IPS DF 6.9 (cell line): Measurements from ENCODE around the gene KIAA1671.
A peak's percentile ranks its signal among the peaks of the same experiment; 100 is the strongest.
"Not testable (repeated sequence)": the region's sequence is repeated elsewhere in the genome, so short reads cannot be mapped to it uniquely, and the experiment has no call there.

ENCODE experiments used
- DNase-seq: peaks from one replicate; pipeline ENCODE4 v3.0.0-alpha.2; 2013; ENCODE audit warnings: low read depth, low spot score
- H3K27ac ChIP-seq: one replicate; pipeline ENCODE4 v1.5.1; 2013; ENCODE audit warnings: low read length, control low read depth
- H3K27me3 ChIP-seq: 2 replicates; pipeline ENCODE4 v1.6.1; 2013; ENCODE audit warnings: mild to moderate bottlenecking, low read length; ENCODE audit not compliant: control insufficient read depth, insufficient read depth
- H3K36me3 ChIP-seq: 2 replicates; pipeline ENCODE4 v1.6.1; 2013; ENCODE audit warnings: low read length; ENCODE audit not compliant: control insufficient read depth, insufficient read depth
- H3K4me1 ChIP-seq: 2 replicates; pipeline ENCODE4 v1.6.1; 2013; ENCODE audit warnings: low read length; ENCODE audit not compliant: control insufficient read depth, insufficient read depth
- H3K4me3 ChIP-seq: 2 replicates; pipeline ENCODE4 v1.5.1; 2013; ENCODE audit warnings: mild to moderate bottlenecking, low read length
- H3K9me3 ChIP-seq: 2 replicates; pipeline ENCODE4 v1.6.1; 2013; ENCODE audit warnings: low read length, inconsistent platforms; ENCODE audit not compliant: control insufficient read depth, insufficient read depth
- WGBS: extraction: QIAGEN DNeasy Blood & Tissue Kit; methylation state at CpG from one replicate; pipeline ENCODE4 v1.1.7; 2013; ENCODE audit warnings: mixed read lengths, missing lambda C conversion rate; ENCODE audit not compliant: insufficient read length, insufficient coverage; 5-methylcytosine and 5-hydroxymethylcytosine counted together

KIAA1671 gene

DNA sequence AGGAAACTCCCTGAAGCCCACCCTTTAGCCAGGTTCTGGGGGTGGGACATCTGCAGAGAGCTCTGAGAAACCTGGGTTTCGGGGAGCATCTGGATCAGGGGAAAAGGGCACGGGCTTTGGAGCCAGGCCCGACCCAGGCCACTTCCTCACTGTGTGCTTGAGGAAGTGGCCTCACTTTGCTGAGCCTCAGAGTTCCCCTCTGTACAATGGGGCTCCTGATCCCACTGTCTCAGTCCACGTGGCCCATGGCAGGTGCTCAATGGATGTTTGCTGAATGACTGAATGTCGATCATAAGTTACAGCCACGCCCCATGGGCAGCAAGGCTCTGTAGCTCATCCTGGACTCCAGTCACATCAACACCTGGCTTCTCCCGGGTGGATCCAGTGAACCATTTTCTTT lies 248.5 kb downstream of the KIAA1671 start:
- no peak overlapping the region for H3K27ac ChIP-seq
- no peak for DNase-seq
- no peak overlapping the region for H3K4me3 ChIP-seq
- no peaks in the 10 kb centered on the region for H3K9me3 ChIP-seq
- no peaks in the 10 kb centered on the region for H3K27me3 ChIP-seq
- no peaks in the 10 kb centered on the region for H3K4me1 ChIP-seq
- H3K36me3 ChIP-seq, result no peaks in the 10 kb centered on the region
- WGBS, result no CpG with 5 or more reads among the region's 7 CpGs

GRCh38 chr22:25201557-25202273 lies 249.2 kb downstream of the KIAA1671 start:
- H3K9me3 ChIP-seq, result no peaks in the 10 kb centered on the region
- H3K27me3 ChIP-seq, result no peaks in the 10 kb centered on the region
- H3K27ac ChIP-seq, result no peak overlapping the region
- H3K36me3 ChIP-seq, result no peaks in the 10 kb centered on the region
- H3K4me3 ChIP-seq, result no peak overlapping the region
- H3K4me1 ChIP-seq, result no peaks in the 10 kb centered on the region
- DNase-seq, result no peak
- no CpG with 5 or more reads among the region's 10 CpGs for WGBS

GRCh38 chr22:25202290-25202921 lies 249.9 kb downstream of the KIAA1671 start:
- Histone ChIP-seq H3K27ac (no peak overlapping the region), H3K4me3 (no peak overlapping the region), H3K27me3 (no peaks in the 10 kb centered on the region), H3K4me1 (no peaks in the 10 kb centered on the region), H3K9me3 (no peaks in the 10 kb centered on the region), H3K36me3 (no peaks in the 10 kb centered on the region)
- peak; percentile 58 for DNase-seq
- WGBS, result no CpG with 5 or more reads among the region's 15 CpGs

GRCh38 chr22:25203082-25203481 lies 250.6 kb downstream of the KIAA1671 start:
- no peak overlapping the region for H3K27ac ChIP-seq
- WGBS, result no CpG with 5 or more reads among the region's 4 CpGs
- H3K27me3 ChIP-seq, result no peaks in the 10 kb centered on the region
- DNase-seq, result no peak
- H3K4me1 ChIP-seq, result no peaks in the 10 kb centered on the region
- H3K9me3 ChIP-seq, result no peaks in the 10 kb centered on the region
- H3K36me3 ChIP-seq, result no peaks in the 10 kb centered on the region
- no peak overlapping the region for H3K4me3 ChIP-seq

GRCh38 chr22:25204547-25204946 lies 252.0 kb downstream of the KIAA1671 start:
- not testable (repeated sequence) for H3K27ac ChIP-seq, H3K4me3 ChIP-seq, DNase-seq, H3K4me1 ChIP-seq, H3K36me3 ChIP-seq, H3K27me3 ChIP-seq, H3K9me3 ChIP-seq
- WGBS, result no CpG with 5 or more reads among the region's 7 CpGs

GRCh38 chr22:25205847-25206246 lies 253.3 kb downstream of the KIAA1671 start:
- no CpG with 5 or more reads among the region's 1 CpG for WGBS
- no peaks in the 10 kb centered on the region for H3K9me3 ChIP-seq
- H3K27ac ChIP-seq, result no peak overlapping the region

DNA sequence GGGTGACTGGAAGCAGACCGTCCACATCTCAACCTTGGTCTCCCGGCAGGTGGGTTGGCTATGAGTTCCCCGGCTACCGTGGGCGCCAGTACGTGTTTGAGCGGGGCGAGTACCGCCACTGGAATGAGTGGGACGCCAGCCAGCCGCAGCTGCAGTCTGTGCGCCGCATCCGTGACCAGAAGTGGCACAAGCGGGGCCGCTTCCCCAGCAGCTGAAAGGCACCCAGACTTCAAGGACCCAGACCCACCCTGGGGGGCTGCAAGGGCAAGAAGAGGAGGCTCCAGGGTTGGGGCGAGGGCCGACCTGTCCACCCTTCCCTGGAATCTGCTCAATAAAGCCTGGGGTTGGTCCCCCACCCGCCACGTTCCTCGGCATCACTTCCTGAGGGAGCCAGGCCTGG lies 254.5 kb downstream of the KIAA1671 start:
- Histone ChIP-seq H3K27ac (no peak overlapping the region), H3K36me3 (no peaks in the 10 kb centered on the region), H3K27me3 (no peaks in the 10 kb centered on the region), H3K4me3 (no peak overlapping the region), H3K9me3 (no peaks in the 10 kb centered on the region), H3K4me1 (no peaks in the 10 kb centered on the region)
- DNase-seq, result no peak
- WGBS, result no CpG with 5 or more reads among the region's 21 CpGs

More at GRCh38 chr22:25205847-25206246, 253.3 kb downstream of the KIAA1671 start:
- DNase-seq, result no peak
- no peaks in the 10 kb centered on the region for H3K4me1 ChIP-seq
- H3K36me3 ChIP-seq, result no peaks in the 10 kb centered on the region
- H3K27me3 ChIP-seq, result no peaks in the 10 kb centered on the region
- no peak overlapping the region for H3K4me3 ChIP-seq

GRCh38 chr22:25207553-25208157 lies 255.1 kb downstream of the KIAA1671 start:
- H3K27ac ChIP-seq, result no peak overlapping the region
- H3K27me3 ChIP-seq, result no peaks in the 10 kb centered on the region
- 100% methylated on average over 1 of the region's 2 CpGs for WGBS
- no peak overlapping the region for H3K4me3 ChIP-seq
- DNase-seq, result no peak
- H3K36me3 ChIP-seq, result no peaks in the 10 kb centered on the region
- H3K4me1 ChIP-seq, result no peaks in the 10 kb centered on the region
- no peaks in the 10 kb centered on the region for H3K9me3 ChIP-seq

GRCh38 chr22:25208328-25208727 lies 255.8 kb downstream of the KIAA1671 start:
- no peak for DNase-seq
- Histone ChIP-seq H3K27me3 (no peaks in the 10 kb centered on the region), H3K27ac (no peak overlapping the region), H3K4me3 (no peak overlapping the region), H3K9me3 (no peaks in the 10 kb centered on the region), H3K36me3 (no peaks in the 10 kb centered on the region), H3K4me1 (no peaks in the 10 kb centered on the region)
- WGBS, result no CpG with 5 or more reads among the region's 2 CpGs

GRCh38 chr22:25208743-25209505 lies 256.4 kb downstream of the KIAA1671 start:
- Histone ChIP-seq H3K27me3 (no peaks in the 10 kb centered on the region), H3K36me3 (no peaks in the 10 kb centered on the region), H3K27ac (no peak overlapping the region), H3K4me3 (no peak overlapping the region), H3K4me1 (no peaks in the 10 kb centered on the region), H3K9me3 (no peaks in the 10 kb centered on the region)
- no CpG with 5 or more reads among the region's 17 CpGs for WGBS
- DNase-seq, result no peak
